ENCODE measurements around the gene CST9L.

DNA sequence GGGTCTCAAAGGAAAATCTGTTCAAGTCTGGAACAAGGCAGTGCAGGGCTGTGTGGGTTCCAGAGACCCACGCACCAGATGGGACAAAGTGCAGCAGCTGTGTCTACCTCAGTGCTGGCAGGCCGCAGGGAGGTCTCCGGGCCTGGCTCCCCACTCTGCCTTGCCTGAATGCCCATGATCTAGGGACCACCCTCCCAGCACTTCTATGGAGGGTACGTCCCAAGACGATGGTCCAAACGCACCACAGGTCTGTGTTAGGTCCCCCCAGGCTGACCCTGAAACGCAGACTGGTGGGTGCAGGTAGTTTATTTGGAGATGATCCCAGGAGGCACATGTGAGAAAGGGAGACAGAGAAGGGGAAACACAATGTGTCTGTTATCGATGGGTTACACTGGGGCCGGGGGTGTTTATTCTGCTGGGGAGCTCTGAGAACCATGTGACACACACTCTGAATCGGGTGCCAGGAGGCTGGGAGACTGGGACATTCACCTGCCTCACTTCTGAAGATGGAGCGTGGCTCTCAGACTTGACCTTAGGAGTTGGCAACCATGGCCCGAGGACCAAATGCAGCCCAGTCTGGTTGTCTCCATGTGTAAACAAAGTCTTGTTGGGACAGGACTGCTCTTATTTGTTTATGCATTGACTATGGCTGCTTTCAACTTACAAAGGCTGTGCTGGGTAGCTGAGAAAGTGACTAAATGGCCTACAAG is 21.7 kb downstream of the CST9L start:
- TF ChIP-seq GATA2 (IDR thresholded peaks at IDR 0.05; ENCODE audit: low read depth, low read length): no peak
- TF ChIP-seq GATA3 (IDR thresholded peaks at IDR 0.05; ENCODE audit: low read depth, low read length): no peak
